ENCODE measurements around the gene BBIP1. TPM values are rescaled to one million over a fixed set of nuclear protein-coding genes. Genes with fewer than 3 reads are reported as not detected.

Gene BBIP1
- total and polyA plus RNA-seq, 3 donors from 2014 or later: 41.8 to 202 (median 57.7) TPM

GRCh38 chr10:110860576-110861241 is 58.3 kb downstream of the BBIP1 start:
- WGBS, 2 donors: 71 to 76% methylated on average over 3 to 7 of the region's 7 CpGs
- Histone ChIP-seq H3K4me1 (peaks cover 43% of the 10 kb centered on the region), H3K9me3 (no peaks in the 10 kb centered on the region), H3K27ac (peak overlapping the region in 1 of 2 donors; percentile 28), H3K27me3 (no peaks in the 10 kb centered on the region), H3K4me3 (no peak overlapping the region), H3K36me3 (ENCODE audit: low read depth, missing control alignments) (no peaks in the 10 kb centered on the region)
- DNase-seq: no peak
- TF ChIP-seq CTCF (IDR thresholded peaks at IDR 0.05) (no peak), POLR2A (IDR thresholded peaks at IDR 0.05) (no peak)
- intact Hi-C loops (cut with DNase I; ENCODE audit: low total_unique reads): no loop called here

- Histone ChIP-seq H3K4me1 (peaks cover 38% of the 10 kb centered on the region), H3K36me3 (ENCODE audit: low read depth, missing control alignments) (no peaks in the 10 kb centered on the region), H3K9me3 (no peaks in the 10 kb centered on the region), H3K27me3 (no peaks in the 10 kb centered on the region), H3K4me3 (no peak overlapping the region), H3K27ac (peak overlapping the region in 1 of 2 donors; percentile 62)
- TF ChIP-seq POLR2A (IDR thresholded peaks at IDR 0.05) (no peak), CTCF (IDR thresholded peaks at IDR 0.05) (no peak)
- WGBS, 2 donors: 41 to 48% methylated on average over 1 of the region's 1 CpG
- intact Hi-C loops (cut with DNase I; ENCODE audit: low total_unique reads): no loop called here
- peak; percentile 33 for DNase-seq
Measured at GRCh38 chr10:110859973-110860376, 59.0 kb downstream of the BBIP1 start.

GRCh38 chr10:110859206-110859972 is 59.6 kb downstream of the BBIP1 start:
- no peak for DNase-seq
- Histone ChIP-seq H3K36me3 (ENCODE audit: low read depth, missing control alignments) (no peaks in the 10 kb centered on the region), H3K4me3 (no peak overlapping the region), H3K27ac (peak overlapping the region; percentile 40 to 62), H3K9me3 (no peaks in the 10 kb centered on the region), H3K27me3 (no peaks in the 10 kb centered on the region), H3K4me1 (peaks cover 32% of the 10 kb centered on the region)
- 66 to 71% methylated on average over 5 to 6 of the region's 6 CpGs for WGBS, 2 donors
- intact Hi-C loops (cut with DNase I; ENCODE audit: low total_unique reads): no loop called here
- TF ChIP-seq CTCF (IDR thresholded peaks at IDR 0.05) (no peak), POLR2A (IDR thresholded peaks at IDR 0.05) (no peak)

GRCh38 chr10:110858297-110858934 is 60.6 kb downstream of the BBIP1 start:
- Histone ChIP-seq H3K9me3 (no peaks in the 10 kb centered on the region), H3K27ac (no peak overlapping the region), H3K27me3 (no peaks in the 10 kb centered on the region), H3K36me3 (ENCODE audit: low read depth, missing control alignments) (no peaks in the 10 kb centered on the region), H3K4me1 (peaks cover 31% of the 10 kb centered on the region), H3K4me3 (no peak overlapping the region)
- no peak for TF ChIP-seq POLR2A (IDR thresholded peaks at IDR 0.05)
- no peak for TF ChIP-seq CTCF (IDR thresholded peaks at IDR 0.05)
- DNase-seq: no peak
- intact Hi-C loops (cut with DNase I; ENCODE audit: low total_unique reads): no loop called here
- 41 to 61% methylated on average over 1 of the region's 1 CpG for WGBS, 2 donors
